ENCODE data around the gene FN1. TPM values are rescaled to one million over a fixed set of nuclear protein-coding genes. Genes with fewer than 3 reads are reported as not detected.

Gene FN1
- total and polyA plus RNA-seq, 2 of the 8 experiments (the other 6 are each of a cell fraction or from before 2014, with no cell fraction given) = 42.9 to 109 TPM

- TF ChIP-seq, protein P1, sequence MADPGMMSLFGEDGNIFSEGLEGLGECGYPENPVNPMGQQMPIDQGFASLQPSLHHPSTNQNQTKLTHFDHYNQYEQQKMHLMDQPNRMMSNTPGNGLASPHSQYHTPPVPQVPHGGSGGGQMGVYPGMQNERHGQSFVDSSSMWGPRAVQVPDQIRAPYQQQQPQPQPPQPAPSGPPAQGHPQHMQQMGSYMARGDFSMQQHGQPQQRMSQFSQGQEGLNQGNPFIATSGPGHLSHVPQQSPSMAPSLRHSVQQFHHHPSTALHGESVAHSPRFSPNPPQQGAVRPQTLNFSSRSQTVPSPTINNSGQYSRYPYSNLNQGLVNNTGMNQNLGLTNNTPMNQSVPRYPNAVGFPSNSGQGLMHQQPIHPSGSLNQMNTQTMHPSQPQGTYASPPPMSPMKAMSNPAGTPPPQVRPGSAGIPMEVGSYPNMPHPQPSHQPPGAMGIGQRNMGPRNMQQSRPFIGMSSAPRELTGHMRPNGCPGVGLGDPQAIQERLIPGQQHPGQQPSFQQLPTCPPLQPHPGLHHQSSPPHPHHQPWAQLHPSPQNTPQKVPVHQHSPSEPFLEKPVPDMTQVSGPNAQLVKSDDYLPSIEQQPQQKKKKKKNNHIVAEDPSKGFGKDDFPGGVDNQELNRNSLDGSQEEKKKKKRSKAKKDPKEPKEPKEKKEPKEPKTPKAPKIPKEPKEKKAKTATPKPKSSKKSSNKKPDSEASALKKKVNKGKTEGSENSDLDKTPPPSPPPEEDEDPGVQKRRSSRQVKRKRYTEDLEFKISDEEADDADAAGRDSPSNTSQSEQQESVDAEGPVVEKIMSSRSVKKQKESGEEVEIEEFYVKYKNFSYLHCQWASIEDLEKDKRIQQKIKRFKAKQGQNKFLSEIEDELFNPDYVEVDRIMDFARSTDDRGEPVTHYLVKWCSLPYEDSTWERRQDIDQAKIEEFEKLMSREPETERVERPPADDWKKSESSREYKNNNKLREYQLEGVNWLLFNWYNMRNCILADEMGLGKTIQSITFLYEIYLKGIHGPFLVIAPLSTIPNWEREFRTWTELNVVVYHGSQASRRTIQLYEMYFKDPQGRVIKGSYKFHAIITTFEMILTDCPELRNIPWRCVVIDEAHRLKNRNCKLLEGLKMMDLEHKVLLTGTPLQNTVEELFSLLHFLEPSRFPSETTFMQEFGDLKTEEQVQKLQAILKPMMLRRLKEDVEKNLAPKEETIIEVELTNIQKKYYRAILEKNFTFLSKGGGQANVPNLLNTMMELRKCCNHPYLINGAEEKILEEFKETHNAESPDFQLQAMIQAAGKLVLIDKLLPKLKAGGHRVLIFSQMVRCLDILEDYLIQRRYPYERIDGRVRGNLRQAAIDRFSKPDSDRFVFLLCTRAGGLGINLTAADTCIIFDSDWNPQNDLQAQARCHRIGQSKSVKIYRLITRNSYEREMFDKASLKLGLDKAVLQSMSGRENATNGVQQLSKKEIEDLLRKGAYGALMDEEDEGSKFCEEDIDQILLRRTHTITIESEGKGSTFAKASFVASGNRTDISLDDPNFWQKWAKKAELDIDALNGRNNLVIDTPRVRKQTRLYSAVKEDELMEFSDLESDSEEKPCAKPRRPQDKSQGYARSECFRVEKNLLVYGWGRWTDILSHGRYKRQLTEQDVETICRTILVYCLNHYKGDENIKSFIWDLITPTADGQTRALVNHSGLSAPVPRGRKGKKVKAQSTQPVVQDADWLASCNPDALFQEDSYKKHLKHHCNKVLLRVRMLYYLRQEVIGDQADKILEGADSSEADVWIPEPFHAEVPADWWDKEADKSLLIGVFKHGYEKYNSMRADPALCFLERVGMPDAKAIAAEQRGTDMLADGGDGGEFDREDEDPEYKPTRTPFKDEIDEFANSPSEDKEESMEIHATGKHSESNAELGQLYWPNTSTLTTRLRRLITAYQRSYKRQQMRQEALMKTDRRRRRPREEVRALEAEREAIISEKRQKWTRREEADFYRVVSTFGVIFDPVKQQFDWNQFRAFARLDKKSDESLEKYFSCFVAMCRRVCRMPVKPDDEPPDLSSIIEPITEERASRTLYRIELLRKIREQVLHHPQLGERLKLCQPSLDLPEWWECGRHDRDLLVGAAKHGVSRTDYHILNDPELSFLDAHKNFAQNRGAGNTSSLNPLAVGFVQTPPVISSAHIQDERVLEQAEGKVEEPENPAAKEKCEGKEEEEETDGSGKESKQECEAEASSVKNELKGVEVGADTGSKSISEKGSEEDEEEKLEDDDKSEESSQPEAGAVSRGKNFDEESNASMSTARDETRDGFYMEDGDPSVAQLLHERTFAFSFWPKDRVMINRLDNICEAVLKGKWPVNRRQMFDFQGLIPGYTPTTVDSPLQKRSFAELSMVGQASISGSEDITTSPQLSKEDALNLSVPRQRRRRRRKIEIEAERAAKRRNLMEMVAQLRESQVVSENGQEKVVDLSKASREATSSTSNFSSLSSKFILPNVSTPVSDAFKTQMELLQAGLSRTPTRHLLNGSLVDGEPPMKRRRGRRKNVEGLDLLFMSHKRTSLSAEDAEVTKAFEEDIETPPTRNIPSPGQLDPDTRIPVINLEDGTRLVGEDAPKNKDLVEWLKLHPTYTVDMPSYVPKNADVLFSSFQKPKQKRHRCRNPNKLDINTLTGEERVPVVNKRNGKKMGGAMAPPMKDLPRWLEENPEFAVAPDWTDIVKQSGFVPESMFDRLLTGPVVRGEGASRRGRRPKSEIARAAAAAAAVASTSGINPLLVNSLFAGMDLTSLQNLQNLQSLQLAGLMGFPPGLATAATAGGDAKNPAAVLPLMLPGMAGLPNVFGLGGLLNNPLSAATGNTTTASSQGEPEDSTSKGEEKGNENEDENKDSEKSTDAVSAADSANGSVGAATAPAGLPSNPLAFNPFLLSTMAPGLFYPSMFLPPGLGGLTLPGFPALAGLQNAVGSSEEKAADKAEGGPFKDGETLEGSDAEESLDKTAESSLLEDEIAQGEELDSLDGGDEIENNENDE (IDR thresholded peaks at IDR 0.05; ENCODE audit: insufficient replicate concordance, low read length) = no peak
- no peak for TF ChIP-seq BCL11A (IDR thresholded peaks at IDR 0.05; ENCODE audit: low read depth in 2 of 2, low read length in 2 of 2)
- no peak for TF ChIP-seq RXRA (IDR thresholded peaks at IDR 0.05; ENCODE audit: insufficient read depth, low read depth, low read length)
- no peak for TF ChIP-seq KDM1A (IDR thresholded peaks at IDR 0.05; ENCODE audit: borderline replicate concordance, low read length)
- no peak for TF ChIP-seq CREB1 (IDR thresholded peaks at IDR 0.05)
- no peak for TF ChIP-seq TCF12 (IDR thresholded peaks at IDR 0.05; ENCODE audit: low read depth, low read length)
Observed at GRCh38 chr2:215390550-215390913, 45.3 kb downstream of the FN1 start (continued).
